BJ (cell line): Measurements from ENCODE around the gene TAF3. TPM values are rescaled to one million over a fixed set of nuclear protein-coding genes. Genes with fewer than 3 reads are reported as not detected.

ENCODE experiments used
- CTCF ChIA-PET: fragments of 350-600 bp; formaldehyde crosslinking; extraction: SDS; loops from one replicate; lab custom pipeline; 2021; ENCODE audit warnings: antibody characterized with exemption, inconsistent platforms; lab: Yijun Ruan, JAX
- POLR2A ChIA-PET: fragments of 300-600 bp; sonication (Branson Sonifier 250); formaldehyde crosslinking; extraction: SDS; loops from one replicate; lab custom pipeline; 2021; ENCODE audit warnings: antibody characterized with exemption; lab: Charles Lee
- DNase-seq: peaks from one replicate; pipeline ENCODE4 v3.0.0-alpha.2; 2011; ENCODE audit warnings: low read depth
- H3K27me3 ChIP-seq: 2 replicates; pipeline ENCODE4 v1.6.0; 2011; ENCODE audit warnings: low read length; ENCODE audit not compliant: control insufficient read depth, insufficient read depth
- H3K36me3 ChIP-seq: 2 replicates; pipeline ENCODE4 v1.5.1; 2011; ENCODE audit warnings: low read length; ENCODE audit not compliant: control insufficient read depth, insufficient read depth
- H3K4me3 ChIP-seq: 2 replicates; pipeline ENCODE4 v1.5.1; 2011; ENCODE audit warnings: low read depth, mild to moderate bottlenecking, control low read depth, low read length
- polyA plus RNA-seq: library from polyadenylated mRNA; depleted of rRNA; stranded (reverse); fragments of >200 nt; gene quantifications from 2 replicates; pipeline ENCODE4 v1.2.3, GENCODE V29; 2011
- TF ChIP-seq, protein P1 (sequence below): IDR thresholded peaks from 2 replicates; pipeline ENCODE4 v1.5.1; 2011; ENCODE audit warnings: low read depth, mild to moderate bottlenecking, control low read depth, inconsistent platforms, low read length, moderate library complexity; ENCODE audit not compliant: insufficient read depth

The TAF3 gene
- polyA plus RNA-seq, 1 experiment: 1.8 TPM

- Histone ChIP-seq H3K4me3 (no peak overlapping the region), H3K36me3 (no peaks in the 10 kb centered on the region; the same call in 1 of the 2 replicates), H3K27me3 (no peaks in the 10 kb centered on the region)
- CTCF ChIA-PET: interaction anchor here (0.7 kb wide), 1 partner anchor 303 kb away, joined by 3 read pairs; no protein-coding TSS in a partner anchor
- POLR2A ChIA-PET: no interaction called here
- no peak for DNase-seq
- TF ChIP-seq, protein P1, sequence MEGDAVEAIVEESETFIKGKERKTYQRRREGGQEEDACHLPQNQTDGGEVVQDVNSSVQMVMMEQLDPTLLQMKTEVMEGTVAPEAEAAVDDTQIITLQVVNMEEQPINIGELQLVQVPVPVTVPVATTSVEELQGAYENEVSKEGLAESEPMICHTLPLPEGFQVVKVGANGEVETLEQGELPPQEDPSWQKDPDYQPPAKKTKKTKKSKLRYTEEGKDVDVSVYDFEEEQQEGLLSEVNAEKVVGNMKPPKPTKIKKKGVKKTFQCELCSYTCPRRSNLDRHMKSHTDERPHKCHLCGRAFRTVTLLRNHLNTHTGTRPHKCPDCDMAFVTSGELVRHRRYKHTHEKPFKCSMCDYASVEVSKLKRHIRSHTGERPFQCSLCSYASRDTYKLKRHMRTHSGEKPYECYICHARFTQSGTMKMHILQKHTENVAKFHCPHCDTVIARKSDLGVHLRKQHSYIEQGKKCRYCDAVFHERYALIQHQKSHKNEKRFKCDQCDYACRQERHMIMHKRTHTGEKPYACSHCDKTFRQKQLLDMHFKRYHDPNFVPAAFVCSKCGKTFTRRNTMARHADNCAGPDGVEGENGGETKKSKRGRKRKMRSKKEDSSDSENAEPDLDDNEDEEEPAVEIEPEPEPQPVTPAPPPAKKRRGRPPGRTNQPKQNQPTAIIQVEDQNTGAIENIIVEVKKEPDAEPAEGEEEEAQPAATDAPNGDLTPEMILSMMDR: no peak
Measured at GRCh38 chr10:7906128-7906527, 87.8 kb downstream of the TAF3 start.

GRCh38 chr10:7908541-7909210 lies 90.4 kb downstream of the TAF3 start:
- ChIA-PET CTCF (no interaction called here), POLR2A (no interaction called here)

DNA sequence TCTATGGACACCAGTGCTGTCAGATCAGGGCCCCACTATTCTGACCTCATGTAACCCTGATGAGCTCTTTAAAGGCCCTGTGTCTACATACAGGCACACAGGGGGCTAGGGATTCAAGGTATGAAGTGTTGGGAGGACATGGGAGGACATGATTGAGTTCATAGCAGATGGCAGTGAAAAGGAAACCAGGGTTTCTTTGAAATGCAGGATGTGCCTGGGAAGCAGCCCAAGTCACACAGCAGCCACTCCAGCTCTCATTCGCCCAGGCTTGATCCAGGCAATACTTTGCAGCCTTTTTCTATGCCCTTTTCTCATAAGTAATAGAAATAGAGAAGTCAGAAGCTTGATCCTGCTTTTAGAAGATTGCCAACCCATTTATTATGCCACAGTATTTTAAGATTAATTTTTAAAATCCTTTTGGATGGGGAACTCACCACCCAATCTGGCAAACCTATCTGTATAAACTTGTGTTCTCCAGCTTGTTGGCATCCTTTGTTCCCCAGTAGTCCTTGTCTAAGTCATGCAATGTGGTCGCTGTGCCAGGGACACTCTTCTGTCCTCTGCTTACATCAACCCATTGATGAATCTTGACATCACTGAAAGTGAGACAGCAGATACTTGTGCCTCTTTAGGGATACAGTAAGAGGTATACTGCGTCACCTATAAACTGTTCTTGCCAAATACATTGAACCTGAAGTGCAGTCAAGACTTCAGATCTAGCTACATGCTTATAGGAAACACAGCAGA lies 95.0 kb downstream of the TAF3 start:
- ChIA-PET POLR2A (no interaction called here), CTCF (no interaction called here)
- H3K36me3 ChIP-seq: no peaks in the 10 kb centered on the region; the same call in 1 of the 2 replicates
- TF ChIP-seq, protein P1: no peak
- no peak for DNase-seq
- no peak overlapping the region for H3K4me3 ChIP-seq
- H3K27me3 ChIP-seq: no peaks in the 10 kb centered on the region

More at GRCh38 chr10:7908541-7909210, 90.4 kb downstream of the TAF3 start:
- no peaks in the 10 kb centered on the region for H3K27me3 ChIP-seq
- DNase-seq: no peak
- TF ChIP-seq, protein P1: no peak
- no peaks in the 10 kb centered on the region; the same call in 1 of the 2 replicates for H3K36me3 ChIP-seq
- H3K4me3 ChIP-seq: no peak overlapping the region

DNA sequence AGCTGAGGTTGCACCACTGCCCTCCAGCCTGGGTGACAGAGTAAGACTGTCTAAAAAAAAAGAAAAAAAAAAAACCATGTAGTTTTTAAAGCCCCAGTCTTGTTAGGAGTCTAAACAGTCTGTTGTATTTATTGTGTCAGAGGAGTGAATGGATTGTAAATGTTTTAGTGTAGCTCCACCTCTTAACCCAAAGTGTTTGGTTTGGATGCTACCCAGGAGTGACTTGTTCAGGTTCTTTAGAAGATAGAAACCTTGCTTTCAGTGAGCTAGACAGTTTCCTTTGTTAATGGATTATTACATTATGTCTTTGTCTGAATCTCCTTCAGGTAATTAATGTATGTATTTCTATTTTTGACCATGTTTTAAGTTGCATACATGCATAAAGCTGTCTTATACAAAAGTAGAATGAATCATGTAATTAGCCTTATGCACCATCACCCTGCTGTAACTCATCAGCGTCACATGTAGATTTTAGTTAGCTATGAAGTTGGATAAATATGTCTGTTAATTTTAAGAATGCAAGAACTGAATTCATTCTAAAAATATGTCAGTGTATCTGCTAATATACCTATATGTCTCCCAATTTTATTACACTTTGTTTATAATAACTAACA lies 97.7 kb downstream of the TAF3 start:
- DNase-seq: peak; percentile 18
- TF ChIP-seq, protein P1: no peak
- Histone ChIP-seq H3K4me3 (no peak overlapping the region), H3K27me3 (no peaks in the 10 kb centered on the region), H3K36me3 (no peaks in the 10 kb centered on the region)
- ChIA-PET CTCF (interaction anchor here (0.6 kb wide), 2 partner anchors 19 to 75 kb away, joined by 3 to 4 read pairs; no protein-coding TSS in a partner anchor), POLR2A (interaction anchor here (0.7 kb wide), 1 partner anchor 1805 kb away, joined by 7 read pairs; no protein-coding TSS in a partner anchor)

- POLR2A ChIA-PET: no interaction called here
- CTCF ChIA-PET: no interaction called here
- DNase-seq: no peak
- Histone ChIP-seq H3K36me3 (no peaks in the 10 kb centered on the region), H3K27me3 (no peaks in the 10 kb centered on the region), H3K4me3 (no peak overlapping the region)
- TF ChIP-seq, protein P1: no peak
Measured at GRCh38 chr10:7917736-7918135, 99.4 kb downstream of the TAF3 start.
